Colonic mucosa (tissue), 4 donors: Measurements from ENCODE around the gene ZBTB21. TPM values are rescaled to one million over a fixed set of nuclear protein-coding genes. Genes with fewer than 3 reads are reported as not detected.

Source experiments
- DNase-seq: peaks from one replicate; pipeline ENCODE4 v3.0.0-alpha.2; 2020
- H3K27ac ChIP-seq: fragments of 200-600 bp; one replicate; pipeline ENCODE4 v1.8.0; 2021
- H3K27me3 ChIP-seq: fragments of 200-600 bp; one replicate; pipeline ENCODE4 v1.8.0; 2021
- H3K36me3 ChIP-seq: fragments of 200-600 bp; one replicate; pipeline ENCODE4 v1.8.0; 2021
- H3K4me1 ChIP-seq: fragments of 200-600 bp; one replicate; pipeline ENCODE4 v1.8.0; 2021; ENCODE audit warnings: mild to moderate bottlenecking
- H3K4me3 ChIP-seq: fragments of 200-600 bp; one replicate; pipeline ENCODE4 v1.8.0; 2021
- H3K9ac ChIP-seq, 2 donors: one replicate each; pipeline ENCODE4 v1.7.0; 2013; ENCODE audit warnings: control low read depth in 2 of 2, low read depth in 2 of 2, low read length in 2 of 2
- H3K9me3 ChIP-seq: fragments of 200-600 bp; one replicate; pipeline ENCODE4 v1.8.0; 2021
- intact Hi-C: fragments of 100-400 bp; cut with DNase I; formaldehyde crosslinking; loops from one replicate; pipeline ENCODE4 v1.14.1; 2022
- total RNA-seq, 2 donors: library from RNA; stranded (reverse); fragmentation: NEBNext Ultra II Directional in 1 of 2; extraction: Animal tissue kit (Norgen Biotek cat#: 25700) in 1 of 2; gene quantifications; one replicate each; pipeline ENCODE4 v1.2.1, GENCODE V29; 2021
- TF ChIP-seq, protein P1 (sequence below): fragments of 200-600 bp; IDR thresholded peaks from one replicate; pipeline ENCODE4 v1.8.0; 2022; ENCODE audit warnings: antibody characterized with exemption, mild to moderate bottlenecking
- donor health status: healthy.
- donor health status: DM: no; HTN: no; CAD: no.
- donor health status: DM: no; HTN: no; CAD: no.

Gene ZBTB21
- total RNA-seq, 2 donors from 2014 or later = 10.2 to 15.1 TPM

DNA sequence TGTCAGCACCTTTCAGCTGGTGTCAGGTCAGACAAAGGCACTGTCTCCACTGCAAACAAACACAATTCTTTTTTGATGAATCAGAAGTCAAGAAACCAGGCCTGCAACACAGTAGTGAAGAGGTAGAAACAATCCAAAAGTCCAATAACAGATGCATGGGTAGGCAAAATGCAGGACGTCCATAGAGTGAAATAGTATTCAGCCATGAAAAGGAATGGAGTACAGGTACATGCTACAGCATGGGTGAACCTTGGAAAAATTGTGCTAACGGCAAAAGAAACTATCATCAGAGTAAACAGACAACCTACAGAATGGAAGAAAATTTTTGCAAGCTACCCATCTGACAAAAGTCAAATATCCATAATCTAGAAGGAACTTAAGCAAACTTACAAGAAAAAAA, 26.2 kb upstream of the ZBTB21 start:
- Histone ChIP-seq H3K4me3 (no peak overlapping the region), H3K9me3 (no peaks in the 10 kb centered on the region), H3K27ac (no peak overlapping the region), H3K27me3 (no peaks in the 10 kb centered on the region), H3K4me1 (no peaks in the 10 kb centered on the region), H3K9ac (no peak overlapping the region), H3K36me3 (no peaks in the 10 kb centered on the region)
- TF ChIP-seq, protein P1, sequence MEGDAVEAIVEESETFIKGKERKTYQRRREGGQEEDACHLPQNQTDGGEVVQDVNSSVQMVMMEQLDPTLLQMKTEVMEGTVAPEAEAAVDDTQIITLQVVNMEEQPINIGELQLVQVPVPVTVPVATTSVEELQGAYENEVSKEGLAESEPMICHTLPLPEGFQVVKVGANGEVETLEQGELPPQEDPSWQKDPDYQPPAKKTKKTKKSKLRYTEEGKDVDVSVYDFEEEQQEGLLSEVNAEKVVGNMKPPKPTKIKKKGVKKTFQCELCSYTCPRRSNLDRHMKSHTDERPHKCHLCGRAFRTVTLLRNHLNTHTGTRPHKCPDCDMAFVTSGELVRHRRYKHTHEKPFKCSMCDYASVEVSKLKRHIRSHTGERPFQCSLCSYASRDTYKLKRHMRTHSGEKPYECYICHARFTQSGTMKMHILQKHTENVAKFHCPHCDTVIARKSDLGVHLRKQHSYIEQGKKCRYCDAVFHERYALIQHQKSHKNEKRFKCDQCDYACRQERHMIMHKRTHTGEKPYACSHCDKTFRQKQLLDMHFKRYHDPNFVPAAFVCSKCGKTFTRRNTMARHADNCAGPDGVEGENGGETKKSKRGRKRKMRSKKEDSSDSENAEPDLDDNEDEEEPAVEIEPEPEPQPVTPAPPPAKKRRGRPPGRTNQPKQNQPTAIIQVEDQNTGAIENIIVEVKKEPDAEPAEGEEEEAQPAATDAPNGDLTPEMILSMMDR = no peak
- intact Hi-C loops = no loop called here
- DNase-seq = no peak

DNA sequence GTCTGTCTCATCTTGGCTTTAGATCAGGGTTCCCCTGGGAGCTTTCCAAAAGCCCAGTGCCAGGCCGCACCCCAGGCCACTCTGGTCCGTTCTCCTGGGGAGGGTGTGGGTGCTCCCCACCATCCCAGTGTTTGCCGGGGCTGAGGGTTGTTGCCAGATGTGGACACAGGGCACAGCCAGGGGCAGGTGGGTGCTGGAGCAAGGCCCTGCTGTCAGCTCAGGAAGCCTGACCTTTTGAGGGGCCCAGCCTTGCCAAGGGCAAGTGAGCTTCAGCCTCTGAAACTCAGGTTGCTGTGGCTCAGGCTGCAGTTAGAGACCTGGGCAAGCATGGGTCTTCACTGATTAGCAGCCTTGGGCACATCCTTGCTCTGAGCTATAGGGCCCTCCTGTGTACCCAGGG, 22.8 kb upstream of the ZBTB21 start:
- Histone ChIP-seq H3K27me3 (no peaks in the 10 kb centered on the region), H3K4me1 (no peaks in the 10 kb centered on the region), H3K36me3 (no peaks in the 10 kb centered on the region), H3K9me3 (no peaks in the 10 kb centered on the region), H3K27ac (no peak overlapping the region), H3K9ac (no peak overlapping the region), H3K4me3 (no peak overlapping the region)
- TF ChIP-seq, protein P1 = no peak
- intact Hi-C loops = no loop called here
- DNase-seq = no peak

DNA sequence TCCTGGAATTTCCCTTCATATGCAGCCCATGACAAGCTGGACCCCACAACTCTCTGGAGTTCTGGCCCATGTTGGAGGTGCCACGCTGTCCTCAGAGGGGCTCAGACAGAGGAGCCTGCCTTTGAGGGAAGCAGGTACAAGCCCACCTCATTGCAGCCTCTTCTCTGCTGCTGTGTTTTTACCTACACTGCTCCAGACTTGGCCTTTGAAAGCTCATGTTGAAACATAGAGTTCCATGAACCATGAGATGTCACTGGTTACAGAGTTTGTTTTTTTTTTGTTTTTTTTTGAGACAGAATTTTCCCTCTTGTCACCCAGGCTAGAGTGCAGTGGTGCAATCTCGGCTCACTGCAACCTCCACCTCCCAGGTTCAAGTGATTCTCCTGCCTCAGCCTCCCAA, 22.1 kb upstream of the ZBTB21 start:
- Histone ChIP-seq H3K4me3 (no peak overlapping the region), H3K27me3 (no peaks in the 10 kb centered on the region), H3K9ac (no peak overlapping the region), H3K9me3 (no peaks in the 10 kb centered on the region), H3K36me3 (no peaks in the 10 kb centered on the region), H3K27ac (no peak overlapping the region), H3K4me1 (no peaks in the 10 kb centered on the region)
- TF ChIP-seq, protein P1 = no peak
- intact Hi-C loops = no loop called here
- no peak for DNase-seq

DNA sequence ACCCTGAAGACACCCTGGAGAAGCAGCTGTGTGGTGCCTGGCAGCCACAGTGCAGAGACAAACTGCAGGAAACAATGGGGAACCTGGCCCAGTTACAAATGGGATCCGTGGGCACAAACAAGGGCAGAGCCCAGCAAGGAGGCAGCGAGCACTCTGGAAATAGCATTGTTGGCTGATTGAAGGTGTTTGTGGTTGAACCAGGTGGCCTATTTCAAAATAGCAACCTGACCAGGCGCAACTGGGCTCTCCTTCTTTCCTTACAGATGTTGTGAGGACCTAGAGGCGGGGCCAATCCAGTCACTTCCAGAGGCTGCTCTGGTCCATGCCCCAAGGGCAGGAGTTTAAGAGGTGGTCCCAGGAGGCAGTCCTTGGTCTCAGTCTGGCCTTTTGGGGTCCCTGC, 21.7 kb upstream of the ZBTB21 start:
- Histone ChIP-seq H3K36me3 (no peaks in the 10 kb centered on the region), H3K27me3 (no peaks in the 10 kb centered on the region), H3K27ac (no peak overlapping the region), H3K4me1 (no peaks in the 10 kb centered on the region), H3K9me3 (no peaks in the 10 kb centered on the region), H3K9ac (no peak overlapping the region), H3K4me3 (no peak overlapping the region)
- DNase-seq = no peak
- TF ChIP-seq, protein P1 = no peak
- intact Hi-C loops = no loop called here

DNA sequence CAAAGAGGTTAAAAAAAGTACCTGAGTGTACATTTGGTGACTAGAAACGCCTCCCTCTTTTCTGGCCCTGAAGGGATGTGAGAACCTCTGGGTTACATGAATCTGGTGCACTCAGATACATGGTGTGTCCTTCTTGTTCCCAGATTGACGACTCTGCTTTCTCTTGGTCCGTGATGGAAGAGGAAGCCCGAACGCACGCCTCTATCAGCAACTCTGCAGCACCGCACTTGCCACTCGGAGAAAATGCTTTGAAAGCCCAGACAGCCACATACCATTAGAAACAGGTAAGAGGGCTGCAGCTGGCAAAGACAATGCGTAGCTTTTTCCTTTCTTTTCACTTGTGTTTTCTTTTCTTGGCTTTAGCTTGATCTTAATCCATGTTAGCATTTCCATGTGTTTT, 21.1 kb upstream of the ZBTB21 start:
- H3K4me1 ChIP-seq = no peaks in the 10 kb centered on the region
- no peak overlapping the region for H3K4me3 ChIP-seq
- TF ChIP-seq, protein P1 = no peak
- no peaks in the 10 kb centered on the region for H3K36me3 ChIP-seq
- H3K27ac ChIP-seq = no peak overlapping the region
- no peaks in the 10 kb centered on the region for H3K27me3 ChIP-seq
- DNase-seq = no peak
- no peaks in the 10 kb centered on the region for H3K9me3 ChIP-seq
- intact Hi-C loops = no loop called here
- no peak overlapping the region for H3K9ac ChIP-seq

DNA sequence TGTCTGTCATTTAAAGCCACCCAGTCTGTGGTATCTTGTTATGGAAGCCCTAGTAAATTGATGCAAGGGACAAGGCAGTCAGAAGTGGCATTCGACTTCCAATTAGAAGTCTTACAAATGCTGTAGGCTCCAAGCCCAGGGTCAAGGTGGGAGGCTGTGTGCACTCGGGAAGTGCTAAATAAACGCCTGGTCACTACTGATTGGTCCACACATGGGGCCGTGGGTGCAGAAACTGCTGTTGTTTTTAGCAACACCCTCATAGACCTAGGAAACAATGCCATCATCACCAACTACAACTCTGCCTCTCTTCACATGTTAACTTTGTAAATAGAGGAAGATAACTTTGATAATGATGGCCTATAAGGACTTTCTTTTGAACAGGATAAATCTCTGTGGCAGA, 20.2 kb upstream of the ZBTB21 start:
- Histone ChIP-seq H3K27me3 (no peaks in the 10 kb centered on the region), H3K4me3 (no peak overlapping the region), H3K36me3 (no peaks in the 10 kb centered on the region), H3K9me3 (no peaks in the 10 kb centered on the region), H3K27ac (no peak overlapping the region), H3K9ac (no peak overlapping the region), H3K4me1 (no peaks in the 10 kb centered on the region)
- TF ChIP-seq, protein P1 = no peak
- no peak for DNase-seq
- intact Hi-C loops = no loop called here
